ENCODE measurements around the gene SREK1IP1. TPM values are rescaled to one million over a fixed set of nuclear protein-coding genes. Genes with fewer than 3 reads are reported as not detected.

SREK1IP1 gene
- total RNA-seq, 1 experiment from 2014 or later, result 3.0 TPM

GRCh38 chr5:64688391-64688790 lies 80.1 kb downstream of the SREK1IP1 start:
- ATAC-seq (no peak), DNase-seq (no peak)
- H3K27ac ChIP-seq (ENCODE audit: low read length), result no peak overlapping the region
- peaks cover 2% of the 10 kb centered on the region; the same call in 1 of the 2 replicates for H3K4me1 ChIP-seq (ENCODE audit: insufficient read depth, low read length)
- H3K79me2 ChIP-seq (ENCODE audit: low read length), result no peaks in the 10 kb centered on the region
- POLR2A ChIA-PET (ENCODE audit: unreplicated experiment), result no interaction called here
- no peak overlapping the region for H3K4me3 ChIP-seq (ENCODE audit: low read length)
- no peaks in the 10 kb centered on the region for H3K9me2 ChIP-seq (replicated peaks; ENCODE audit: low read length)
- no peaks in the 10 kb centered on the region for H3F3A ChIP-seq (ENCODE audit: low read length, unreplicated experiment)
- H4K20me1 ChIP-seq (ENCODE audit: low read length), result no peaks in the 10 kb centered on the region
- no peaks in the 10 kb centered on the region for H3K36me3 ChIP-seq (ENCODE audit: low read depth, low read length)
- no peak overlapping the region for H3K9ac ChIP-seq (ENCODE audit: low read length)
- no peak overlapping the region for H2AFZ ChIP-seq (ENCODE audit: low read length)
- intact Hi-C loops (cut with micrococcal nuclease), result no loop called here
- TF ChIP-seq CTCF (conservative IDR thresholded peaks at IDR 0.05; ENCODE audit: low read depth, low read length), result no peak
- no peak for TF ChIP-seq EZH2 (IDR thresholded peaks at IDR 0.05; ENCODE audit: low read length, unreplicated experiment)
- TF ChIP-seq EZH2phosphoT487 (IDR thresholded peaks at IDR 0.05; ENCODE audit: borderline replicate concordance, low read length), result no peak
- H3K9me3 ChIP-seq (ENCODE audit: low read length), result no peaks in the 10 kb centered on the region
- no TSS peak for BruUV-seq (replicated peaks)
- no peak overlapping the region for H3K4me2 ChIP-seq (ENCODE audit: low read length)
- CTCF ChIA-PET, result interaction anchor here (0.6 kb wide), 1 partner anchor 415 kb away, joined by 4 read pairs; no protein-coding TSS in a partner anchor
- no peaks in the 10 kb centered on the region for H3K27me3 ChIP-seq (ENCODE audit: low read length)

GRCh38 chr5:64685866-64686265 lies 82.6 kb downstream of the SREK1IP1 start:
- Histone ChIP-seq H3K4me2 (ENCODE audit: low read length) (no peak overlapping the region), H4K20me1 (ENCODE audit: low read length) (no peaks in the 10 kb centered on the region), H3K4me1 (ENCODE audit: insufficient read depth, low read length) (no peaks in the 10 kb centered on the region), H3K79me2 (ENCODE audit: low read length) (no peaks in the 10 kb centered on the region), H3K9me2 (replicated peaks; ENCODE audit: low read length) (no peaks in the 10 kb centered on the region), H2AFZ (ENCODE audit: low read length) (no peak overlapping the region), H3K27me3 (ENCODE audit: low read length) (no peaks in the 10 kb centered on the region), H3K36me3 (ENCODE audit: low read depth, low read length) (no peaks in the 10 kb centered on the region), H3K9me3 (ENCODE audit: low read length) (no peaks in the 10 kb centered on the region), H3K4me3 (ENCODE audit: low read length) (no peak overlapping the region), H3F3A (ENCODE audit: low read length, unreplicated experiment) (no peaks in the 10 kb centered on the region), H3K9ac (ENCODE audit: low read length) (no peak overlapping the region), H3K27ac (ENCODE audit: low read length) (no peak overlapping the region)
- DNase-seq, result no peak
- no peak for TF ChIP-seq EZH2 (IDR thresholded peaks at IDR 0.05; ENCODE audit: low read length, unreplicated experiment)
- ATAC-seq, result no peak
- intact Hi-C loops (cut with micrococcal nuclease), result no loop called here
- CTCF ChIA-PET, result no interaction called here
- no TSS peak for BruUV-seq (replicated peaks)
- POLR2A ChIA-PET (ENCODE audit: unreplicated experiment), result no interaction called here

GRCh38 chr5:64682608-64683007 lies 85.9 kb downstream of the SREK1IP1 start:
- H3K27me3 ChIP-seq (ENCODE audit: low read length), result no peaks in the 10 kb centered on the region
- H3K36me3 ChIP-seq (ENCODE audit: low read depth, low read length), result no peaks in the 10 kb centered on the region
- no peaks in the 10 kb centered on the region for H3F3A ChIP-seq (ENCODE audit: low read length, unreplicated experiment)
- H4K20me1 ChIP-seq (ENCODE audit: low read length), result no peaks in the 10 kb centered on the region
- H3K4me1 ChIP-seq (ENCODE audit: insufficient read depth, low read length), result no peaks in the 10 kb centered on the region
- H3K4me3 ChIP-seq (ENCODE audit: low read length), result no peak overlapping the region
- H3K9me3 ChIP-seq (ENCODE audit: low read length), result no peaks in the 10 kb centered on the region
- no peak for TF ChIP-seq EZH2 (IDR thresholded peaks at IDR 0.05; ENCODE audit: low read length, unreplicated experiment)
- TF ChIP-seq CTCF (conservative IDR thresholded peaks at IDR 0.05; ENCODE audit: low read depth, low read length), result peak; percentile 38; the same call in 1 of the 2 replicates
- DNase-seq (no peak), ATAC-seq (no peak)
- BruUV-seq (replicated peaks), result no TSS peak
- H3K9me2 ChIP-seq (replicated peaks; ENCODE audit: low read length), result no peaks in the 10 kb centered on the region
- no peak overlapping the region for H2AFZ ChIP-seq (ENCODE audit: low read length)
- intact Hi-C loops (cut with micrococcal nuclease), result no loop called here
- H3K27ac ChIP-seq (ENCODE audit: low read length), result no peak overlapping the region
- no peaks in the 10 kb centered on the region for H3K79me2 ChIP-seq (ENCODE audit: low read length)
- H3K9ac ChIP-seq (ENCODE audit: low read length), result no peak overlapping the region
- no peak overlapping the region for H3K4me2 ChIP-seq (ENCODE audit: low read length)
- ChIA-PET CTCF (no interaction called here), POLR2A (ENCODE audit: unreplicated experiment) (no interaction called here)
